Naive thymus-derived CD8-positive, alpha-beta T cell (primary cell): Measurements from ENCODE around the gene ANKRD6. TPM values are rescaled to one million over a fixed set of nuclear protein-coding genes. Genes with fewer than 3 reads are reported as not detected.
A peak's percentile ranks its signal among the peaks of the same experiment; 100 is the strongest.

Experiments
- ATAC-seq, 2 donors: fragments of 150-1000 bp; cut with Tn5 transposase in 1 of 2; sonication (Bioruptor Pico), chemical (Tn5 transposase) in 1 of 2; 1 replicate in 1 of 2; 2 replicates in 1 of 2; pipeline ENCODE4 v1.10.0; 2021; ENCODE audit warnings: mild to moderate bottlenecking in 2 of 2, moderate library complexity in 2 of 2
- POLR2A ChIA-PET: fragments of 350-600 bp; sonication (Branson Sonifier 250); formaldehyde crosslinking; loops from one replicate; lab custom pipeline; 2021; ENCODE audit warnings: antibody characterized with exemption; lab: Charles Lee
- DNase-seq, 10 donors: peaks; one replicate each; pipeline versions ENCODE4 v3.0.0 to v3.0.0-alpha.2; 2020 to 2022
- H3K27ac Mint-ChIP-seq, 10 donors: one replicate each; pipeline ENCODE4 v1.8.0; 2020 to 2022; ENCODE audit warnings: mild to moderate bottlenecking in 10 of 10, mixed read lengths in 10 of 10, moderate library complexity in 4 of 10, inconsistent platforms in 1 of 10
- H3K27me3 Mint-ChIP-seq, 5 donors: one replicate each; pipeline ENCODE4 v1.8.0; 2021 to 2022; ENCODE audit warnings: mixed read lengths in 5 of 5
- H3K36me3 Mint-ChIP-seq, 3 donors: one replicate each; pipeline ENCODE4 v1.8.0; 2020 to 2022; ENCODE audit warnings: mixed read lengths in 3 of 3, mild to moderate bottlenecking in 2 of 3, inconsistent platforms in 1 of 3
- H3K4me1 Mint-ChIP-seq, 4 donors: one replicate each; pipeline ENCODE4 v1.8.0; 2021 to 2022; ENCODE audit warnings: mixed read lengths in 4 of 4
- H3K4me3 Mint-ChIP-seq, 10 donors: one replicate each; pipeline ENCODE4 v1.8.0; 2020 to 2022; ENCODE audit warnings: mild to moderate bottlenecking in 10 of 10, mixed read lengths in 10 of 10, moderate library complexity in 6 of 10, inconsistent platforms in 1 of 10
- H3K9me3 Mint-ChIP-seq, 9 donors: one replicate each; pipeline ENCODE4 v1.8.0; 2020 to 2022; ENCODE audit warnings: mixed read lengths in 9 of 9, mild to moderate bottlenecking in 3 of 9, inconsistent platforms in 1 of 9, moderate library complexity in 1 of 9
- polyA plus RNA-seq, 3 donors: library from polyadenylated mRNA; unstranded; fragments of 300-500 nt; fragmentation: Illumina TruSeq; gene quantifications; one replicate each; pipeline ENCODE4 v1.2.3, GENCODE V29; 2021
- total RNA-seq, 8 experiments: library from RNA in 2 of 8; stranded (reverse) in 2 of 8; gene quantifications; one replicate each; pipeline ENCODE4 v1.2.3 and lab custom pipeline; 2021 to 2026

ANKRD6 gene
- total and polyA plus RNA-seq, 5 experiments from 2014 or later, result 2.1 to 5.8 (median 3.1) TPM

GRCh38 chr6:89482126-89482525 lies 49.2 kb downstream of the ANKRD6 start:
- POLR2A ChIA-PET, result no interaction called here
- Mint-ChIP-seq H3K4me1 (peaks cover 0 to 2% (median 0%) of the 10 kb centered on the region in 4 donors), H3K27ac (peak overlapping the region in 1 of 10 donors; percentile 7), H3K4me3 (no peak overlapping the region), H3K9me3 (no peaks in the 10 kb centered on the region), H3K27me3 (peaks cover 0 to 6% (median 0%) of the 10 kb centered on the region in 5 donors), H3K36me3 (no peaks in the 10 kb centered on the region)
- no peak for ATAC-seq
- DNase-seq, result no peak

DNA sequence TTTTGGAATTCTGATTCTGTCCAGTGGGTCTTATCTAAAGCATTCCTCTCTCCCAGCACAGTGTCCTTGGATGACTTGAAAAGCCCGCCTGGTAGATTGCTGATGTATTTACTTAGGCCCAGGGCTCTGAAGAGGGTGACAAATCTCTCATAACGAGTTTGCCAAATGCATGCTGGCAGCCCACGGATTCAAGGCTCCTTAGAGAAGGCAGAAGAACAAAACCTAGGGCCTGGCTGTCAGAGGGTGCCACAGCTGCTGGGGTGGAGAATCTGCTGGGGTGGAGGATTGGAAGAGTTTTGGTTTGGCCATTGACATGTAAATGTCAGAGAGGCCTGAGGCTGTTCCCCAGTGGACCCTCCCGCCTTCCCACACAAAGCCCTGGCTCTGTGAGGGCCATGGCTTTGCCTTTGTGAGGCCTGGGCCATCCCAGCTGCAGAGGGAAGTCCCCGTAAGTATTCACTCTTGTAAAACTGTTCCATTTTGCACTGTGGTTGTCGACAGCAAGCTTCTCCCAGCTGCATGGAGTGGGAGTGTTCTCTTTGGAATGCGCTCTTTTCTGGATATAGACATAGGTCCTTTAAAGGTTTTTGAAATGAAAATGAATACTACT lies 50.3 kb downstream of the ANKRD6 start:
- Mint-ChIP-seq H3K36me3 (no peaks in the 10 kb centered on the region), H3K4me3 (no peak overlapping the region), H3K4me1 (no peaks in the 10 kb centered on the region), H3K27ac (no peak overlapping the region), H3K9me3 (no peaks in the 10 kb centered on the region), H3K27me3 (peaks cover 0 to 6% (median 0%) of the 10 kb centered on the region in 5 donors)
- POLR2A ChIA-PET, result interaction anchor here (0.5 kb wide), 1 partner anchor 345 kb away, joined by 3 read pairs; no protein-coding TSS in a partner anchor
- no peak for DNase-seq
- no peak for ATAC-seq

GRCh38 chr6:89485320-89485719 lies 52.4 kb downstream of the ANKRD6 start:
- Mint-ChIP-seq H3K4me3 (no peak overlapping the region), H3K27me3 (peaks cover 0 to 6% (median 0%) of the 10 kb centered on the region in 5 donors), H3K4me1 (no peaks in the 10 kb centered on the region), H3K27ac (no peak overlapping the region), H3K9me3 (no peaks in the 10 kb centered on the region), H3K36me3 (no peaks in the 10 kb centered on the region)
- ATAC-seq (no peak), DNase-seq (no peak)
- POLR2A ChIA-PET, result no interaction called here

DNA sequence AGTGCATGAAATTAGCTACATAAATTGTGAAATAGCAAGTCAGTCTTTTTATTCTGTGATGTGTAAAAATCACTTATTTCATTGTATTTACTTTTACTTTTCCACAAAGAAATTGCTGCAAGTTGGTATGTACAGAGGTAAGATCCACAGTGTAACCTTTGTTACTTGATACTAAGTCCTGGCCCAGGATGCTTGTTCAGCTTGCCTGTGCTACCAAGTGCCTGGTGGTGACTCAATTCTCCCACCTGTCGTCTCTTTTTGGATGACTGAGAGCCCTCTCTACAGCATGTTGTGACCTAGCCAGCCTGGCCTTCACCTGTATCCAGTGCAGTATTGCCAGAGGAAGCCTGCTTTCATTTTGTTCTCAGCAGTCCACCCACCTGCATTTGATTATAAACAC lies 54.9 kb downstream of the ANKRD6 start:
- POLR2A ChIA-PET, result no interaction called here
- ATAC-seq (no peak), DNase-seq (no peak)
- no peaks in the 10 kb centered on the region for H3K9me3 Mint-ChIP-seq
- H3K36me3 Mint-ChIP-seq, result no peaks in the 10 kb centered on the region
- H3K27me3 Mint-ChIP-seq, result peaks cover 0 to 2% (median 0%) of the 10 kb centered on the region in 5 donors
- no peaks in the 10 kb centered on the region for H3K4me1 Mint-ChIP-seq
- H3K27ac Mint-ChIP-seq, result peak overlapping the region in 1 of 10 donors; percentile 36
- H3K4me3 Mint-ChIP-seq, result no peak overlapping the region

DNA sequence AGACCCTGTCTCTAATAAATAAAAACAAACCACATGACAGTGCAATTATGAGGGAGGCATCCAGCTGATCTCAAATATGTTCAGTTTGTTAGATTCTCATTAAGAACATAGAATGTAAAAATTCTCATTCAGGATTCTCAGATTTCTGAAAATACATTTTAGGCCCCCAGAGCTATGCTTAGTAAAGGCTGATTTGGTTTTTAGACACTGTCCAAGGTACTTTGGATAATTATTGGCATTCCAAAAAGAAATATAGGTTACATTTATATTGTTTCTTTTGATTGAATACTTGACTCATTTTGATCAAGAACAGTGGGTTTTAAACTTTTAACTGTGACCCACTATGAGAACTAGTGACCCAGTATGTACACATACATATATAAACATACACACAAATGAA lies 55.5 kb downstream of the ANKRD6 start:
- ATAC-seq (no peak), DNase-seq (no peak)
- Mint-ChIP-seq H3K9me3 (no peaks in the 10 kb centered on the region), H3K4me1 (no peaks in the 10 kb centered on the region), H3K4me3 (no peak overlapping the region), H3K27me3 (no peaks in the 10 kb centered on the region), H3K27ac (no peak overlapping the region), H3K36me3 (no peaks in the 10 kb centered on the region)
- POLR2A ChIA-PET, result no interaction called here

GRCh38 chr6:89489078-89489477 lies 56.1 kb downstream of the ANKRD6 start:
- ATAC-seq, result no peak

DNA sequence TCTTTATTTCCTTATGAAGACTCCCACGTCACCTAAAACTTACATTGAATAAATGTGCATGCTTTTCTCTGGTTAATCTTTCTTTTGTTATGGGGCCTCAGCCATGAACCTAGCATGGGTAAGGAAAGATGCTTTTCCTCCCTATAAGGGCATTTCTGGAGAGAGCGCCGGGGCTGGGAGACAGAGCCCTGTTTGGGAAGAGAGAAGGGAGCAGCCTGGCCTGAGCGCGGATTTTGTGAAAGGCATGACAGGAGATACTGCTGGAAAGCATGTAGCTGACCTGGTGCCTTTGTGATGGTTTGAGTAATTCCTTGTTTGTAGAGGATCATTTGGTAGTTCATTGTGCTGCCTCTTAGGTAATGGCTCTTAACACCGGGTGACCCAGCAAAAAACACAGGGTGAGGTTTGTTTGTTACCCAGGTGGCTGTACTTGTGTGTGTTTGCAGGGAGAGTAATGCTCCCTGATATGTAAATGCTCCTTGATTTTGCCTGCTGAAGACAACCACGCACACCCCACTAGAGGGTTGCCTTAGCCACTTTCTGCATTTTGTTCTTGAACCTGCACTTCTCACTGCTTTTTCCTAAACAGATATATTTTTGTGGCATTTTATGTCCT lies 59.2 kb downstream of the ANKRD6 start:
- H3K27ac Mint-ChIP-seq, result no peak overlapping the region
- POLR2A ChIA-PET, result no interaction called here
- ATAC-seq, result no peak

More at GRCh38 chr6:89489078-89489477, 56.1 kb downstream of the ANKRD6 start:
- H3K9me3 Mint-ChIP-seq, result no peaks in the 10 kb centered on the region
- H3K4me1 Mint-ChIP-seq, result no peaks in the 10 kb centered on the region
- no peaks in the 10 kb centered on the region for H3K36me3 Mint-ChIP-seq
- no peaks in the 10 kb centered on the region for H3K27me3 Mint-ChIP-seq
- DNase-seq, result no peak
- H3K4me3 Mint-ChIP-seq, result no peak overlapping the region
- no peak overlapping the region for H3K27ac Mint-ChIP-seq
- POLR2A ChIA-PET, result no interaction called here

GRCh38 chr6:89494131-89494793 lies 61.3 kb downstream of the ANKRD6 start:
- no peaks in the 10 kb centered on the region for H3K36me3 Mint-ChIP-seq
- peaks cover 0 to 2% (median 0%) of the 10 kb centered on the region in 5 donors for H3K27me3 Mint-ChIP-seq
- no peak for DNase-seq
- no peak overlapping the region for H3K4me3 Mint-ChIP-seq
- H3K4me1 Mint-ChIP-seq, result no peaks in the 10 kb centered on the region
- ATAC-seq, result no peak
- POLR2A ChIA-PET, result no interaction called here
- H3K9me3 Mint-ChIP-seq, result no peaks in the 10 kb centered on the region
- no peak overlapping the region for H3K27ac Mint-ChIP-seq

More for the DNA sequence above, 59.2 kb downstream of the ANKRD6 start:
- no peaks in the 10 kb centered on the region for H3K4me1 Mint-ChIP-seq
- peaks cover 0 to 2% (median 0%) of the 10 kb centered on the region in 5 donors for H3K27me3 Mint-ChIP-seq
- H3K9me3 Mint-ChIP-seq, result no peaks in the 10 kb centered on the region
- H3K4me3 Mint-ChIP-seq, result no peak overlapping the region
- no peaks in the 10 kb centered on the region for H3K36me3 Mint-ChIP-seq
- DNase-seq, result no peak

DNA sequence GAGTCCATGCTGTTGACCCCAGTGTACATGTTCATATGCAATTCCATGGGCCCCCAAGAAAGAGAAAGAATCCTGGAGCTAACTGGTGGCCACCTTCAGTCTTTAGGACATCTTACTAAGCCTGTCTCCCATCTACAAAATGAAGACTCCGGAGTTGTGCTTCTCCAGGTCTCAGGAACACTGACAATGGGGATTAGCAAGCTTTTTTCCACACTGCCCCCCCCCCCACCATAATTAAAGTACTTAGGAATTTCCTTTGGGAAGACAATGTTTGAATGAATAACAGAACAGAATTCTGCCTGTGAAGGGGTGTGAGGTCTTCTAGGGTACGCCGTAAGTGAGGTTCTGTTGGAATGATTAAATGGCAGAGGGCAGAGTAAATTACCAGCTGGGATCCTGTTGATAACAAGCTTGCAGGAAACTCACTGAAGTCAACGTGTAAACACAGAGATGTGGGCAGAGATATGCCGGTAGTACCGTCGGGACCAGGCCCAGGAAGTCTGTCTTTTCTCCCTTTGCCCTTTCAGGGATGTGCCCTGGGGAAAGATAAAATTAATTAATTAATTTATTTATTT lies 63.1 kb downstream of the ANKRD6 start:
- Mint-ChIP-seq H3K36me3 (no peaks in the 10 kb centered on the region), H3K27me3 (peaks cover 0 to 2% (median 0%) of the 10 kb centered on the region in 5 donors), H3K4me1 (no peaks in the 10 kb centered on the region), H3K9me3 (no peaks in the 10 kb centered on the region), H3K27ac (no peak overlapping the region), H3K4me3 (no peak overlapping the region)
- ATAC-seq, result no peak
- POLR2A ChIA-PET, result no interaction called here
- no peak for DNase-seq

DNA sequence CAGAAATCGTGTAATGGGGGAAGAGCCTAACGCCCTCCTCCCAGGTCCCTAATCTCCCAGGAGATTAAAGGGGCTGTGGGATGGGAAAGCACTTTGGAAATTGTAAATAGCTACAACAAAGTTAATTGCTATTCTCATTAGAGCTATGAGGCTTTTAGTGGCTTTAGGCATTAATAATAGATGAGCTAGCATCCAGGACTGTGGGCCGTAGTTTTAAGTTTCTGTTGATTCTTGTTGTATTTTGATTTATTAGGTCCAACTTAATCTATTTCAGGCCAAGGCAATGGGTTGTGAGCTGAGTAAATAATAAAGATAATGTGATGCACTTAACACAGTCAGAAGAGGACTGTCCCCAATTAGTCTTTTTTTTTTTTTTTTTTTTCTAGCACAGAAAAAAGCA lies 67.7 kb downstream of the ANKRD6 start:
- H3K4me1 Mint-ChIP-seq, result no peaks in the 10 kb centered on the region
- POLR2A ChIA-PET, result no interaction called here
- DNase-seq (no peak), ATAC-seq (no peak)
- no peak overlapping the region for H3K4me3 Mint-ChIP-seq
- H3K27ac Mint-ChIP-seq, result no peak overlapping the region
- peaks cover 0 to 2% (median 0%) of the 10 kb centered on the region in 5 donors for H3K27me3 Mint-ChIP-seq
- H3K36me3 Mint-ChIP-seq, result peaks cover 0 to 6% (median 0%) of the 10 kb centered on the region in 3 donors
- no peaks in the 10 kb centered on the region for H3K9me3 Mint-ChIP-seq

DNA sequence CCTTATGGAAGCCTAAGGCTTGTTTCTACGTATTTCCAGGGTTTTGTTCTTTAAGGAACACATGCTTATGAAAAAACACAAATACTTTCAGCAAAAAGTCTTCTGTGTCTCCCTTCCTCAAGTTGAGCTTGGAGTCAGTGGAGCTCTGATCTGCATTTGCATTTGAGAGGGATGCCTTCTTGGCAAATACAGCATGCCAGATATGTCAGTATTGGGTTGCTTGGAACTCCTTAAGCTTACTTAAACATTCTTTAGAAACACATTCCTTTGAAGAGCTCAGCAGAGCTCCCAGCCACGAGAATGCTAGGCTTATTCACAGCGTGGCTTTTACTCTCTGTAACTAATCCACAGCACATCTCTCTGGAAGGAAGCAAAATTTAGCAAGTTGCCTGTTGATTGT lies 68.3 kb downstream of the ANKRD6 start:
- DNase-seq (no peak), ATAC-seq (no peak)
- Mint-ChIP-seq H3K36me3 (peaks cover 0 to 6% (median 0%) of the 10 kb centered on the region in 3 donors), H3K4me1 (no peaks in the 10 kb centered on the region), H3K27me3 (peaks cover 0 to under 1% (median 0%) of the 10 kb centered on the region in 5 donors), H3K9me3 (no peaks in the 10 kb centered on the region), H3K27ac (no peak overlapping the region), H3K4me3 (no peak overlapping the region)
- POLR2A ChIA-PET, result no interaction called here

DNA sequence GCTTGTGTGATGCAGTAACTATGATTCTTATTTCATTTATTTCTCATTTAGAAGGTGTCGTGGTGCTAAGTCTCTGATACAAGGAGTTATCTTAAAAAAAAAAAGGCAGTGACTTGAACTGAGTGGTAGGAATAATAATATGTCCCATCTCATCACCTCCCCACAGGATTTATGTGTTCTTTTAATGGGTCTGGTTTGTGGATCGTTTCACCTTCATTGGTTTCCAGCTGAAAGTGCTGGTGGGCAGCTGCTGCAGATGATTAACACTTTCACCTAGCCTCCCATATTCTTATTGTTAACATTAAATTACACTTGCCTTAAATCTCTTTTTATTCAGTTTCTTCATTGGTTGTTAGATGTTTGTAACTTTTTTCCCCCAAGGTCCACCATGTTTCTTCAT lies 68.8 kb downstream of the ANKRD6 start:
- Mint-ChIP-seq H3K4me1 (no peaks in the 10 kb centered on the region), H3K27me3 (no peaks in the 10 kb centered on the region), H3K36me3 (peaks cover 0 to 6% (median 0%) of the 10 kb centered on the region in 3 donors), H3K9me3 (no peaks in the 10 kb centered on the region), H3K4me3 (no peak overlapping the region), H3K27ac (no peak overlapping the region)
- POLR2A ChIA-PET, result no interaction called here
- DNase-seq, result no peak
- no peak for ATAC-seq

DNA sequence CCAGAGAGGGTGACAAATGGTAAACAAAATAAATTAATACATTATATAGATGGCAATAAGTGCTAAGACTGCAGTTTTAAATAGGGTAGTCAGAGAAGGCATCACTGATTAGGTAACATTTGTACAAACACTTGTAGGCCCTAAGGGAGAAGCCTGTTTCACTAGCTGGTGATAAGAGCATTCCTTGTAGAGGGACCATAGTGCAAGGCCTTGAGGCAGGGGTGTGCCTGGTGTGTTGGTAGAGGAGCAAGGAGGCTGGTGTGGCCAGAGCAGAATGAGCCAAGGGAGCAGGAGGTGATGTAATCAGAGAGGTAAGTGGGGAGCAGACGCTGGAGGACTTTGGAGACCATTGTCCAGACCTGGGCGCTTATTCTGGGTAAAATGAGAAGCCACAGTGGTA lies 70.7 kb downstream of the ANKRD6 start:
- Mint-ChIP-seq H3K9me3 (no peaks in the 10 kb centered on the region), H3K36me3 (peaks cover 0 to 6% (median 0%) of the 10 kb centered on the region in 3 donors), H3K4me1 (peaks cover 0 to 2% (median 0%) of the 10 kb centered on the region in 4 donors), H3K4me3 (no peak overlapping the region), H3K27me3 (no peaks in the 10 kb centered on the region), H3K27ac (no peak overlapping the region)
- ATAC-seq, result no peak
- no peak for DNase-seq
- POLR2A ChIA-PET, result no interaction called here
